Activated T-helper 1 cell treated with Interleukin-2 at 50 U/mL for 16 hours (primary cell): ENCODE measurements around the gene GTF2H2C.
"Not testable (repeated sequence)": the region's sequence is repeated elsewhere in the genome, so short reads cannot be mapped to it uniquely, and the experiment has no call there.

Experiments
- DNase-seq: peaks from one replicate; pipeline ENCODE4 v3.0.0-alpha.2; 2020; ENCODE audit warnings: low read depth

GTF2H2C gene

DNA sequence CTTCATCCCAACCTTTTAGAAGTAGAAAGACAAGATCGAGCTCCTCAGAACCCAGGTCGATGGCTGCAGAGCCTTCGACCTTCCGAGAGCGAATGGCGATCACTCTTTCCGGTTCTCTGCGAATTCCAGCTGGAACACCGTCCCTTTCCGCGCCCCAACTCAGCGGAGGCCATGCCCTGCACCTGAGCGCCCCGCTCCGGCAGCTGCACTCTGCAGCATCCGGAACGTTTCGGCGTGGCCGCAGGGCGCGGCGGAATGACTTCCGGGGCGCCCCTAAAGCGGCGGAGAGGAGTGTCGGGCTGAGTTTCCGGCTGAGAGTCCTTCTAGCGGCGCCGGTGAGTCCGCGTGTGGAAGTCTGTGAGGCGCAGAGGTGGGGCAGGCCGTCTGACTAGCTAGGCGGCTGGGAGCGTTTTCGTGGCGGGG lies at the start of gene GTF2H2C:
Gene GTF2H2C, plus strand, starts transcription at position 284 of the 423 bp plus-strand sequence. CDS start 4,942 bp downstream, outside the sequence.
- peak; percentile 57 for DNase-seq

- DNase-seq: no peak
Observed at GRCh38 chr5:69510694-69511093, 49.3 kb upstream of the GTF2H2C start.

GRCh38 chr5:69512740-69513260 lies 47.2 kb upstream of the GTF2H2C start:
- no peak for DNase-seq

GRCh38 chr5:69515570-69515969 lies 44.4 kb upstream of the GTF2H2C start:
- not testable (repeated sequence) for DNase-seq

- DNase-seq: no peak
Observed at GRCh38 chr5:69516769-69517168, 43.2 kb upstream of the GTF2H2C start.

DNA sequence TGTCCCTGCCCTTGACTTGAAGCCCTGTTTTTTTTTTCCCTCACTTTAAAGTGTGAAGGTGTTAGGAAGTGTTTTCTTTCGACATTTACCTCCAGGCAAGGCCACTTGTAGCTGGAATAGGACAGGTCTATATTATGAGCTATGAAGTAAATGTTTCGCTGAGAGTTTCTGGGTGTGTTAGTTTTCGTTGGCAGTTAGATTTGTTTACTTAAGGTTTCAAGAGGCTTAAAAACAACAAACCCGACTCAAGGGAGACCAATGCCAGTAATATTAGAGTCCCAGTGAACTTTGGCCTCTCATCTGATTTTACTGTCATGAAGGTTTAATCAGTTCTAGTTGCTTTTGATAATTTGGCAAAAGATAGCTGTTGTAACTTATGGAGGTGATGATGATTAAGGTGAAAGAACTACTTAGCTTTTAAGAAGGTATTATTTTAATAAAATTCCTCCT lies 42.2 kb upstream of the GTF2H2C start:
- DNase-seq: no peak

- DNase-seq: no peak
Observed at GRCh38 chr5:69519285-69519684, 40.7 kb upstream of the GTF2H2C start.

- no peak for DNase-seq
Observed at GRCh38 chr5:69522035-69522434, 38.0 kb upstream of the GTF2H2C start.

DNA sequence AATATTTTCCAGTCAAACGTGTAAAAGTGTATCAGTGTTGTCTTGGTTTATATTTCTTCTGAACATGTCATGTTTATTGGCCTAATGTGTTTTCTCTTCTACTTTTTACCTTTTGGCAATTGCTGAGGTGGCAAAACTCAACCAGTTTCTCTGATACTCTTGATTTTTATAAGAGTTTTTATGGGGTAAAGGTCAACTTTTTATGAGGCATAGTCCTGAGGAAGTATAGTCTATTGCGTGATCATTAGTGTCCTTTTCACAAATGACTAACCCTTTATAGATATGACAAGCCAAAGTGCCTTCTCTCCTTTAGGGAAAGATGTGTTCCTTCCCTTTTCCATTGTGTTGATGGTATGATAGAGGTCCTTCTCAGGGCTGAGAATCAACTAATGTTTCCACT lies 34.5 kb upstream of the GTF2H2C start:
- DNase-seq: no peak

DNA sequence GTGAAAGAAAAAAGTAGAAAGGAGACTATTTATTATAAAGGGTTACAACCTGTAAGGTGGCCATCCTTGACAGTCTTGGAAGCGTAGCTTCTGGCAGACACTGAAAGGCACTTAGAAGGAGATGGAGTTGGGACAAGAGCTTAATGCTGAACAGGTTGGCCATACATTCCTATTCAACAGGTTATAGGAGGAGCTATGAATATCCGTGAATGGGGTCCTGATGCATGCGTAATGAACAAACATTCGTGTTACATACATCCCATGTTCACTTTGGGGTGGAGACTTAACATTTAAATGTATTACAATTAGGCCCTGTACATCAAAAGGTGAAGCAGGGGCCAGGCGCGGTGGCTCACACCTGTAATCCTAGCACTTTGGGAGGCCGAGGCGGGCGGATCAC lies 33.3 kb upstream of the GTF2H2C start:
- no peak for DNase-seq

GRCh38 chr5:69527128-69527770 lies 32.7 kb upstream of the GTF2H2C start:
- no peak for DNase-seq

DNA sequence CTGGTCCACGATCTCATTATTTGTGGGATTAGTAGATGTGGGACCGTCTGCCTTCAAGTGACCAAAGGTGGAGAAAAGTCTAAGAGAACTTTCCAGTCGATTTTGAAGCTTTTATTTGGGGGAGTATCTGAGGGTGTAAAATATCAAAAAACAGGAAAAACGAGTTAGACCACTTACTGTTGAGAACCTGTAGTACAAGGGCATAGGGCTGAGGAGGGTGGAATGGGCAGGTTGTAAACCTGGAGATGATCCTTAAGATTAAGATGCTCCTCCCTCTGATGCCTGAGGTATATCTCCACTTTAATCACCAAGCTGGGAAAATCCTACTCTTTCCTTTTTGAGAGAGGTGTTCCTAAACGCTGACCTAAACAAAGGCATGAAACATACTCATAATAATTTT lies 32.0 kb upstream of the GTF2H2C start:
- DNase-seq: no peak

DNA sequence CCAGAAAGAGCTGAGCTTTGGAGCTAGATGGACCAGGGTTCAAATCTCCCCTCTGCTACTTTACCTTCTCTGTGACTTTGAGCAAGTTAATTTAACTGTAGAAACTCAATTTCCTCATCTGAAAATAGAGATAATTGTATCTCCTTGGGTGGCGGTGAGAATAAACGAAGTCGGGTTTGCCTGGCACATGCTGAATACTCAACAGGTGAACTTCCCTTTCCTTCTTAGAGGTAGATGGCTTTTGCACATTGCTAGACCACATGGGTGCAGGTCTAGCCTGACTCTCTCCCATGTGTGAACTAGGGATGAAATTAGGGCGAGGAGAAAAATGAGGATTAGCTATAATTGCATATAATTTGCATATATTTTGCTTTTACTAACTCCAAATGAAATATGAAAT lies 31.4 kb upstream of the GTF2H2C start:
- DNase-seq: no peak

DNA sequence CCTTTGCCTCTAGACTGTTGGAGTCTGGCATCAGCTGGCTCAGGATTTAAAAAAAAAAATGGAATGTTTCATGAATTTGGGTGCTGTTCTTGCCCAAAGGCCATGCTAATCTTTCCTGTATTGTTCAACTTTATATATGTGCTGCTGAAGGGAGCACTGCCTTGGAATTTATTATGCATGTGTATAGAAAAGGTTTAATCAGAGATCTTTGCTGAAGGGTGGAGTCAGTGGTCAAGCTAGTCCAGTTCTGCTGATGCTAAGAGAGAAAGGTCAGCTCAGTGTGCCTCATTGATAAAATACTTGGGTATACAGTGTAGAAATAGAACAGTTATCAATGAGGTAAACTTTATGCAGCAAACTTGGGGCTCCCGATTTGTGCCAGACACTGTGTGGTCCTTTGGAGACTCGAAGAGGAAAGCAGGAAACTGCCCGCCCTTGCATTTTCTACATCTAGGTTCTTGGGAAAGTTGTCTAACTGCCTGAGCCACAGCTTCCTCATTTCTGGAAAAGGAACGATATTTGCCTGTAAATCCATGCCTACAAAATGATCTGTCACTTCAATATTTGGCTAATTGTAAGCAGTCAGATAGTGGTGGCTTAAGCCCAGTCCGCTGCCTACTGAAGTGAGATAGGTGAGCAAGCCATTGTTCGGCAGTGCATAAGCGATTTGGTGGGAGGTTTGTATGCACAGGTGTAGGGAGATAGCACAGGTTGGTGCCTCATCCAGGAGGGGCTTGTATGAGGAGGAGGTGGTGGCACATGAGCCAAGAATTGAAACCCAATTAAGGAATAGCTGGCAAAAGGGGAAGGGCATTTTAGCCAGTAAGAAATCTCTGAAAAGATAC lies 29.2 kb upstream of the GTF2H2C start:
- no peak for DNase-seq

- DNase-seq: no peak
Observed at GRCh38 chr5:69531406-69531801, 28.6 kb upstream of the GTF2H2C start.

- DNase-seq: not testable (repeated sequence)
Observed at GRCh38 chr5:69537911-69538310, 22.1 kb upstream of the GTF2H2C start.

DNA sequence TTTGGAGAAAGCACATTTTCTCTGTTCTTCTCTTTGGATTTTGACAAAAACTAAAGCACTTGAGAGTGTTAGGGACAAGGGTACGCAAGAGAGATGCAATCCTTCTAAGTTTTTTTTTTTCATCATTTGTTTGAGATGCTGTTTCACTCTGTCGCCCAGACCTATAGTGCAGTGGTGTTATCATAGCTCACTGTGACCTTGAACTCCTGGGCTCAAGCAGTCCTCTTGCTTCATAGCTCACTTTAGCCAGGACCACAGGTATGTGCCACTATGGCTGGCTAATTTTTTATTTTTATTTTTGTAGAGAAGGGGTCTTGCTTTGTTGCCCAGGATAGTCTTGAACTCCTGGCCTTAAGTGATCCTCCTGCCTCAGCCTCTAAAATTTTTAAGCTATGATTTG lies 21.3 kb upstream of the GTF2H2C start:
- DNase-seq: not testable (repeated sequence)

DNA sequence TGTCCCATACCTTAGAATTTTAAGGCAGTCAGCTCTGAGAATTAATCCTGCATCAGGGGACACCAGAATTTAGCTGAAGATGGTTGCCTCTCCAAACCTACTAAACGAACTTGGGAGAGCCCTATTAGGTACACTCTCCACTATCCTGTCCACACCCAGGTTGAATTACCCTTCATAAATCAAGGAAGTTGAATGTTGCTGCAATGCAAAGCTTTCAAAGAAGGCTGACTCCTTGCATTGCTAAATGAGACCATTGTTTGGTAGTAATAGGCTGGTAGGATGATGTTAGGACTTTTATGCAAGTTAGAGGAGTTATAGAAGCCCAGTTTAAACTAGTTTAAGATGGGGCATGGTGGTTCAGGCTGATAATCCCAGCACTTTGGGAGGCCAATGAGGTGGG lies 18.6 kb upstream of the GTF2H2C start:
- DNase-seq: not testable (repeated sequence)

GRCh38 chr5:69542838-69543618 lies 17.0 kb upstream of the GTF2H2C start:
- not testable (repeated sequence) for DNase-seq

- DNase-seq: not testable (repeated sequence)
Observed at GRCh38 chr5:69544602-69545001, 15.4 kb upstream of the GTF2H2C start.

- DNase-seq: not testable (repeated sequence)
Observed at GRCh38 chr5:69560587-69561431, 818 bp downstream of the GTF2H2C start.
